A673 (cell line): Measurements from ENCODE around the gene GALNTL6. TPM values are rescaled to one million over a fixed set of nuclear protein-coding genes. Genes with fewer than 3 reads are reported as not detected.

Experiments used
- BruUV-seq: library from RNA; stranded (reverse); fragments of 400-500 nt; replicated peaks from 2 replicates; lab custom pipeline; 2021; lab: Mats Ljungman, UMichigan
- CTCF ChIA-PET: fragments of 300-600 bp; sonication (Branson Sonifier 250); formaldehyde crosslinking; loops from one replicate; lab custom pipeline; 2022; ENCODE audit warnings: antibody characterized with exemption; lab: Charles Lee
- POLR2A ChIA-PET: fragments of 300-600 bp; sonication (Branson Sonifier 250); formaldehyde crosslinking; loops from one replicate; lab custom pipeline; 2022; ENCODE audit warnings: antibody characterized with exemption; ENCODE audit not compliant: low non-redundant PET; lab: Charles Lee
- DNase-seq: peaks from one replicate; pipeline ENCODE4 v3.0.0-alpha.2; 2015; ENCODE audit warnings: low spot score
- H3K27ac ChIP-seq: fragments of 200-600 bp; sonication (generic); 2 replicates; pipeline ENCODE4 v1.5.1; 2016; ENCODE audit warnings: mixed run types, low read depth, mild to moderate bottlenecking, mixed read lengths, antibody characterized with exemption, low read length; ENCODE audit not compliant: poor library complexity, severe bottlenecking
- H3K27me3 ChIP-seq: fragments of 200-600 bp; sonication (generic); replicated peaks from 2 replicates; pipeline ENCODE4 v1.6.1; 2017; ENCODE audit warnings: mixed run types, low read depth, mild to moderate bottlenecking, mixed read lengths, antibody characterized with exemption, low read length; ENCODE audit not compliant: insufficient read depth, poor library complexity
- H3K36me3 ChIP-seq: fragments of 200-600 bp; sonication (generic); 2 replicates; pipeline ENCODE4 v1.6.1; 2016; ENCODE audit warnings: mixed run types, mild to moderate bottlenecking, mixed read lengths, antibody characterized with exemption, low read length; ENCODE audit not compliant: insufficient read depth, poor library complexity, severe bottlenecking
- H3K4me1 ChIP-seq: fragments of 200-600 bp; sonication (generic); 2 replicates; pipeline ENCODE4 v1.6.1; 2017; ENCODE audit warnings: mixed run types, mild to moderate bottlenecking, mixed read lengths, antibody characterized with exemption, low read length; ENCODE audit not compliant: insufficient read depth, poor library complexity, severe bottlenecking
- H3K4me3 ChIP-seq: fragments of 200-600 bp; sonication (generic); 2 replicates; pipeline ENCODE4 v1.5.1; 2016; ENCODE audit warnings: low read depth, mixed run types, mild to moderate bottlenecking, mixed read lengths, low read length; ENCODE audit not compliant: poor library complexity, severe bottlenecking
- H3K9me3 ChIP-seq: fragments of 200-600 bp; sonication (generic); 2 replicates; pipeline ENCODE4 v1.6.1; 2016; ENCODE audit warnings: mixed run types, low read depth, mild to moderate bottlenecking, mixed read lengths, antibody characterized with exemption, low read length; ENCODE audit not compliant: poor library complexity, severe bottlenecking
- CTCF ChIP-seq: fragments of 300-800, 200-600 bp; sonication (generic); conservative IDR thresholded peaks from 2 replicates; pipeline ENCODE4 v1.5.1; 2017; ENCODE audit warnings: low read depth, mild to moderate bottlenecking, antibody characterized with exemption, low read length, moderate library complexity, mixed read lengths
- EZH2 ChIP-seq: fragments of 200-600 bp; sonication (generic); IDR thresholded peaks from 2 replicates; pipeline ENCODE4 v1.6.1; 2017; ENCODE audit warnings: borderline replicate concordance, low read depth, mild to moderate bottlenecking, mixed read lengths, antibody characterized with exemption, low read length; ENCODE audit not compliant: poor library complexity, severe bottlenecking
- intact Hi-C: fragments of 100-400 bp; cut with micrococcal nuclease; formaldehyde crosslinking; loops from one replicate; pipeline ENCODE4 v1.10.0; 2022; ENCODE audit not compliant: unreplicated experiment
- total RNA-seq: library from RNA; stranded (reverse); gene quantifications from 2 replicates; pipeline ENCODE4 v1.2.3, GENCODE V29; 2021

The GALNTL6 gene
- total RNA-seq, 1 experiment from 2014 or later: 0.30 TPM

GRCh38 chr4:172596206-172596605 lies 783.0 kb downstream of the GALNTL6 start:
- Histone ChIP-seq H3K4me1 (peaks cover 3% of the 10 kb centered on the region), H3K27me3 (no peaks in the 10 kb centered on the region), H3K4me3 (no peak overlapping the region), H3K36me3 (no peaks in the 10 kb centered on the region), H3K27ac (no peak overlapping the region), H3K9me3 (no peaks in the 10 kb centered on the region)
- TF ChIP-seq CTCF (no peak), EZH2 (no peak)
- no TSS peak for BruUV-seq
- ChIA-PET CTCF (no interaction called here), POLR2A (no interaction called here)
- DNase-seq: no peak
- intact Hi-C loops: no loop called here

DNA sequence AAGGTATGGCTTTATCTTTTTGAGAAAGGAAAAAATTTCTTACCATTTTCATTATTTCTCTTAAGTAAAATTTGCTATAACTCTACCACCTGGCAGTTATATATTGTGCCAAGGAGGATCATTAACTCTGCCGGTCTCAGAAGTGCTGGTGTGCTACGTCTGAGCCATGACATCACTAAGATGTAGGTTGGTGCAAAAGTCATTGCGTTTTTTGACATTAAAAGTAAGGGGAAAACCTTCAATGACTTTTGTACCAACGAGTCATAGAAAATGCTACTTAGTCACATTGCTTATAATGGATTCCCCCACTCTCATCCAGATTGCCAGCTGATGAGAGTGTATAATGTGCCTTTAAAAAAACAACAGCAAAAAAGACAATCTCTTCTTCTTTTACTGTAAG lies 786.4 kb downstream of the GALNTL6 start:
- intact Hi-C loops: no loop called here
- no peak for DNase-seq
- CTCF ChIA-PET: no interaction called here

GRCh38 chr4:172601195-172601594 lies 788.0 kb downstream of the GALNTL6 start:
- Histone ChIP-seq H3K27ac (peak overlapping the region; percentile 43), H3K36me3 (no peaks in the 10 kb centered on the region), H3K4me1 (peaks cover 9% of the 10 kb centered on the region), H3K9me3 (no peaks in the 10 kb centered on the region), H3K27me3 (no peaks in the 10 kb centered on the region), H3K4me3 (no peak overlapping the region)
- TF ChIP-seq EZH2 (no peak), CTCF (no peak)
- no TSS peak for BruUV-seq
- ChIA-PET CTCF (no interaction called here), POLR2A (no interaction called here)
- peak; percentile 82 for DNase-seq
- intact Hi-C loops: no loop called here

More for the DNA sequence above, 786.4 kb downstream of the GALNTL6 start:
- no peaks in the 10 kb centered on the region for H3K27me3 ChIP-seq
- H3K27ac ChIP-seq: no peak overlapping the region
- no peak overlapping the region for H3K4me3 ChIP-seq
- TF ChIP-seq EZH2: no peak
- TF ChIP-seq CTCF: no peak
- H3K9me3 ChIP-seq: no peaks in the 10 kb centered on the region
- POLR2A ChIA-PET: no interaction called here
- BruUV-seq: no TSS peak
- H3K4me1 ChIP-seq: peaks cover 9% of the 10 kb centered on the region
- no peaks in the 10 kb centered on the region for H3K36me3 ChIP-seq
